Activated CD8-positive, alpha-beta memory T cell treated with anti-CD3 and anti-CD28 coated beads for 4 hours (primary cell): Measurements from ENCODE around the gene ROPN1L.
"Not testable (repeated sequence)": the region's sequence is repeated elsewhere in the genome, so short reads cannot be mapped to it uniquely, and the experiment has no call there.

ENCODE experiments used
- DNase-seq, 2 donors: peaks; one replicate each; pipeline ENCODE4 v3.0.0-alpha.2; 2020; ENCODE audit warnings: low read depth in 2 of 2

Gene ROPN1L

GRCh38 chr5:10478436-10478835 lies 36.8 kb downstream of the ROPN1L start:
- no peak for DNase-seq

- DNase-seq: no peak
These were observed 37.6 kb downstream of the ROPN1L start for GRCh38 chr5:10479154-10479721.

- no peak for DNase-seq
These were observed 38.7 kb downstream of the ROPN1L start for GRCh38 chr5:10480237-10480985.

- no peak for DNase-seq
These were observed 39.7 kb downstream of the ROPN1L start for GRCh38 chr5:10481241-10481935.

- DNase-seq: no peak
These were observed 41.3 kb downstream of the ROPN1L start for GRCh38 chr5:10482791-10483530.

GRCh38 chr5:10484774-10485141 lies 43.1 kb downstream of the ROPN1L start:
- no peak for DNase-seq

- DNase-seq: no peak
These were observed 43.6 kb downstream of the ROPN1L start for GRCh38 chr5:10485142-10485795.

GRCh38 chr5:10485897-10486296 lies 44.2 kb downstream of the ROPN1L start:
- no peak for DNase-seq

GRCh38 chr5:10486511-10487344 lies 45.0 kb downstream of the ROPN1L start:
- DNase-seq: no peak

GRCh38 chr5:10488144-10488543 lies 46.5 kb downstream of the ROPN1L start:
- no peak for DNase-seq

- no peak for DNase-seq
These were observed 48.2 kb downstream of the ROPN1L start for GRCh38 chr5:10489810-10490426.

- DNase-seq: no peak
These were observed 49.4 kb downstream of the ROPN1L start for GRCh38 chr5:10490927-10491672.

GRCh38 chr5:10491673-10492026 lies 50.0 kb downstream of the ROPN1L start:
- DNase-seq: no peak

- DNase-seq: no peak
These were observed 52.2 kb downstream of the ROPN1L start for GRCh38 chr5:10493884-10494283.

- not testable (repeated sequence) for DNase-seq
These were observed 52.8 kb downstream of the ROPN1L start for GRCh38 chr5:10494497-10494896.

- DNase-seq: no peak
These were observed 55.9 kb downstream of the ROPN1L start for GRCh38 chr5:10497554-10497953.

GRCh38 chr5:10498350-10498749 lies 56.7 kb downstream of the ROPN1L start:
- no peak for DNase-seq

- DNase-seq: no peak
These were observed 57.4 kb downstream of the ROPN1L start for GRCh38 chr5:10499066-10499465.

GRCh38 chr5:10499776-10500175 lies 58.1 kb downstream of the ROPN1L start:
- no peak for DNase-seq

GRCh38 chr5:10500669-10501068 lies 59.0 kb downstream of the ROPN1L start:
- no peak for DNase-seq
